Measurements from ENCODE around the gene TBC1D21. TPM values are rescaled to one million over a fixed set of nuclear protein-coding genes. Genes with fewer than 3 reads are reported as not detected.

Gene TBC1D21
- total RNA-seq, 2 experiments from 2014 or later, result not detected

- H3K27me3 Mint-ChIP-seq (ENCODE audit: low read depth), result peaks cover 3% of the 10 kb centered on the region
- H3K4me3 Mint-ChIP-seq, result no peak overlapping the region
- ChIA-PET POLR2A (interaction anchor here (0.6 to 1.9 kb wide), 2 partner anchors 21 to 94 kb away, joined by 3 to 6 read pairs; no protein-coding TSS in a partner anchor), CTCF (interaction anchor here (0.6 to 7.2 kb wide), 17 partner anchors 9 to 201 kb away, joined by 3 to 115 read pairs (median 6); partner anchors contain the start of gene TBC1D21)
- H3K27ac Mint-ChIP-seq, result no peak overlapping the region
- ATAC-seq, result no peak
- H3K9me3 Mint-ChIP-seq (ENCODE audit: insufficient read depth), result no peaks in the 10 kb centered on the region
- H3K36me3 Mint-ChIP-seq (ENCODE audit: low read depth), result no peaks in the 10 kb centered on the region
- H3K4me1 Mint-ChIP-seq (ENCODE audit: low read depth), result peaks cover 15% of the 10 kb centered on the region
- DNase-seq, result no peak
Measured at GRCh38 chr15:73906346-73907034, 33.1 kb downstream of the TBC1D21 start.

- POLR2A ChIA-PET, result interaction anchor here (1.9 kb wide), 1 partner anchor 21 kb away, joined by 6 read pairs; no protein-coding TSS in a partner anchor
- H3K4me3 Mint-ChIP-seq, result no peak overlapping the region
- no peak overlapping the region for H3K27ac Mint-ChIP-seq
- DNase-seq (no peak), ATAC-seq (no peak)
- no peaks in the 10 kb centered on the region for H3K9me3 Mint-ChIP-seq (ENCODE audit: insufficient read depth)
- peaks cover 3% of the 10 kb centered on the region for H3K27me3 Mint-ChIP-seq (ENCODE audit: low read depth)
- peaks cover 18% of the 10 kb centered on the region for H3K4me1 Mint-ChIP-seq (ENCODE audit: low read depth)
- H3K36me3 Mint-ChIP-seq (ENCODE audit: low read depth), result no peaks in the 10 kb centered on the region
- CTCF ChIA-PET, result interaction anchor here (0.6 to 7.2 kb wide), 19 partner anchors 9 to 210 kb away, joined by 3 to 115 read pairs (median 5); partner anchors contain the start of gene TBC1D21
Measured at GRCh38 chr15:73907035-73907408, 33.7 kb downstream of the TBC1D21 start.

GRCh38 chr15:73908030-73908821, 34.9 kb downstream of the TBC1D21 start:
- no peaks in the 10 kb centered on the region for H3K36me3 Mint-ChIP-seq (ENCODE audit: low read depth)
- peaks cover 27% of the 10 kb centered on the region for H3K4me1 Mint-ChIP-seq (ENCODE audit: low read depth)
- ChIA-PET CTCF (interaction anchor here (0.8 to 7.2 kb wide), 13 partner anchors 10 to 211 kb away, joined by 3 to 115 read pairs (median 5); partner anchors contain the start of gene TBC1D21), POLR2A (interaction anchor here (1.2 kb wide), 1 partner anchor 8 kb away, joined by 5 read pairs; no protein-coding TSS in a partner anchor)
- no peak overlapping the region for H3K4me3 Mint-ChIP-seq
- H3K27me3 Mint-ChIP-seq (ENCODE audit: low read depth), result no peaks in the 10 kb centered on the region
- H3K27ac Mint-ChIP-seq, result peak overlapping the region; percentile 37
- peak; percentile 87 for DNase-seq
- H3K9me3 Mint-ChIP-seq (ENCODE audit: insufficient read depth), result no peaks in the 10 kb centered on the region
- ATAC-seq, result peak; percentile 99

- no peak overlapping the region for H3K4me3 Mint-ChIP-seq
- no peaks in the 10 kb centered on the region for H3K36me3 Mint-ChIP-seq (ENCODE audit: low read depth)
- POLR2A ChIA-PET, result interaction anchor here (1.2 kb wide), 1 partner anchor 8 kb away, joined by 5 read pairs; no protein-coding TSS in a partner anchor
- ATAC-seq, result no peak
- H3K9me3 Mint-ChIP-seq (ENCODE audit: insufficient read depth), result no peaks in the 10 kb centered on the region
- H3K27ac Mint-ChIP-seq, result no peak overlapping the region
- no peak for DNase-seq
- no peaks in the 10 kb centered on the region for H3K27me3 Mint-ChIP-seq (ENCODE audit: low read depth)
- CTCF ChIA-PET, result interaction anchor here (0.8 to 7.2 kb wide), 10 partner anchors 9 to 64 kb away, joined by 3 to 115 read pairs (median 4); partner anchors contain the start of gene TBC1D21
- peaks cover 33% of the 10 kb centered on the region for H3K4me1 Mint-ChIP-seq (ENCODE audit: low read depth)
Measured at GRCh38 chr15:73908822-73909122, 35.4 kb downstream of the TBC1D21 start.

- Mint-ChIP-seq H3K27me3 (ENCODE audit: low read depth) (no peaks in the 10 kb centered on the region), H3K4me1 (ENCODE audit: low read depth) (peaks cover 42% of the 10 kb centered on the region), H3K27ac (no peak overlapping the region), H3K9me3 (ENCODE audit: insufficient read depth) (no peaks in the 10 kb centered on the region), H3K4me3 (no peak overlapping the region), H3K36me3 (ENCODE audit: low read depth) (peaks cover 2% of the 10 kb centered on the region)
- DNase-seq (no peak), ATAC-seq (no peak)
- POLR2A ChIA-PET, result no interaction called here
- CTCF ChIA-PET, result interaction anchor here (0.8 to 7.2 kb wide), 9 partner anchors 9 to 54 kb away, joined by 3 to 115 read pairs (median 5); partner anchors contain the start of gene TBC1D21
Measured at GRCh38 chr15:73909651-73910050, 36.3 kb downstream of the TBC1D21 start.

- Mint-ChIP-seq H3K9me3 (ENCODE audit: insufficient read depth) (no peaks in the 10 kb centered on the region), H3K27ac (peak overlapping the region; percentile 5), H3K4me1 (ENCODE audit: low read depth) (peaks cover 47% of the 10 kb centered on the region), H3K36me3 (ENCODE audit: low read depth) (peaks cover 8% of the 10 kb centered on the region), H3K27me3 (ENCODE audit: low read depth) (no peaks in the 10 kb centered on the region), H3K4me3 (no peak overlapping the region)
- ATAC-seq (no peak), DNase-seq (no peak)
- ChIA-PET POLR2A (no interaction called here), CTCF (interaction anchor here (1.0 to 7.2 kb wide), 8 partner anchors 10 to 49 kb away, joined by 4 to 115 read pairs (median 8); partner anchors contain the start of gene TBC1D21)
Measured at GRCh38 chr15:73910522-73911303, 37.3 kb downstream of the TBC1D21 start.

GRCh38 chr15:73912030-73912596, 38.7 kb downstream of the TBC1D21 start:
- Mint-ChIP-seq H3K27me3 (ENCODE audit: low read depth) (no peaks in the 10 kb centered on the region), H3K36me3 (ENCODE audit: low read depth) (peaks cover 18% of the 10 kb centered on the region), H3K4me1 (ENCODE audit: low read depth) (peaks cover 41% of the 10 kb centered on the region), H3K4me3 (no peak overlapping the region), H3K9me3 (ENCODE audit: insufficient read depth) (peaks cover 11% of the 10 kb centered on the region), H3K27ac (no peak overlapping the region)
- DNase-seq (no peak), ATAC-seq (no peak)
- CTCF ChIA-PET, result interaction anchor here (0.9 to 7.2 kb wide), 6 partner anchors 12 to 47 kb away, joined by 3 to 115 read pairs (median 6); partner anchors contain the start of gene TBC1D21
- POLR2A ChIA-PET, result no interaction called here

GRCh38 chr15:73914145-73914544, 40.8 kb downstream of the TBC1D21 start:
- H3K27me3 Mint-ChIP-seq (ENCODE audit: low read depth), result no peaks in the 10 kb centered on the region
- peak overlapping the region; percentile 52 for H3K4me3 Mint-ChIP-seq
- H3K9me3 Mint-ChIP-seq (ENCODE audit: insufficient read depth), result peaks cover 30% of the 10 kb centered on the region
- peak overlapping the region; percentile 88 for H3K27ac Mint-ChIP-seq
- DNase-seq (peak; percentile 53), ATAC-seq (peak; percentile 79)
- ChIA-PET CTCF (interaction anchor here (0.7 to 6.4 kb wide), 5 partner anchors 9 to 45 kb away, joined by 3 to 40 read pairs (median 4); partner anchors contain the start of gene TBC1D21), POLR2A (interaction anchor here (1.2 to 1.3 kb wide), 2 partner anchors 9 to 14 kb away, joined by 3 to 5 read pairs; no protein-coding TSS in a partner anchor)
- H3K4me1 Mint-ChIP-seq (ENCODE audit: low read depth), result peaks cover 34% of the 10 kb centered on the region
- H3K36me3 Mint-ChIP-seq (ENCODE audit: low read depth), result peaks cover 38% of the 10 kb centered on the region

- Mint-ChIP-seq H3K4me1 (ENCODE audit: low read depth) (peaks cover 40% of the 10 kb centered on the region), H3K27me3 (ENCODE audit: low read depth) (no peaks in the 10 kb centered on the region), H3K9me3 (ENCODE audit: insufficient read depth) (peaks cover 32% of the 10 kb centered on the region), H3K36me3 (ENCODE audit: low read depth) (peaks cover 45% of the 10 kb centered on the region), H3K27ac (peak overlapping the region; percentile 88), H3K4me3 (no peak overlapping the region)
- ATAC-seq (no peak), DNase-seq (no peak)
- ChIA-PET CTCF (interaction anchor here (0.9 to 6.4 kb wide), 7 partner anchors 8 to 49 kb away, joined by 3 to 40 read pairs (median 4); partner anchors contain the start of gene TBC1D21), POLR2A (no interaction called here)
Measured at GRCh38 chr15:73915082-73915481, 41.7 kb downstream of the TBC1D21 start.

GRCh38 chr15:73918784-73919183, 45.4 kb downstream of the TBC1D21 start:
- H3K4me1 Mint-ChIP-seq (ENCODE audit: low read depth), result peaks cover 53% of the 10 kb centered on the region
- H3K4me3 Mint-ChIP-seq, result no peak overlapping the region
- ChIA-PET CTCF (interaction anchor here (6.4 kb wide), 1 partner anchor 10 kb away, joined by 40 read pairs; no protein-coding TSS in a partner anchor), POLR2A (no interaction called here)
- H3K36me3 Mint-ChIP-seq (ENCODE audit: low read depth), result peaks cover 52% of the 10 kb centered on the region
- DNase-seq (no peak), ATAC-seq (no peak)
- no peak overlapping the region for H3K27ac Mint-ChIP-seq
- H3K9me3 Mint-ChIP-seq (ENCODE audit: insufficient read depth), result peaks cover 38% of the 10 kb centered on the region
- H3K27me3 Mint-ChIP-seq (ENCODE audit: low read depth), result no peaks in the 10 kb centered on the region

Measured in activated CD8-positive, alpha-beta T cell treated with anti-CD3 and anti-CD28 coated beads, Interleukin-2, amount 10 ng/mL, durations not matched to agents 7 days and 5 days (primary cell).